GM10266 (cell line): ENCODE results near the gene ABI3BP.

Experiments used
- DNase-seq: peaks from one replicate; pipeline ENCODE4 v3.0.0; 2012; ENCODE audit errors: extremely low spot score
- CTCF ChIP-seq: IDR thresholded peaks from 2 replicates; pipeline ENCODE4 v1.5.1; 2012; ENCODE audit warnings: mild to moderate bottlenecking, low read depth; ENCODE audit not compliant: control insufficient read depth, insufficient read depth; ENCODE audit errors: missing control alignments

The ABI3BP gene

GRCh38 chr3:100993309-100993708 lies at the start of gene ABI3BP:
TSS of gene ABI3BP (minus strand) at chr3:100993421. CDS start at chr3:100993384, 37 bp downstream.
- no peak for DNase-seq
- TF ChIP-seq CTCF: no peak

- no peak for DNase-seq
- TF ChIP-seq CTCF: no peak
Observed at GRCh38 chr3:101039285-101039684, 46.1 kb upstream of the ABI3BP start.

GRCh38 chr3:101038880-101039279 lies 45.7 kb upstream of the ABI3BP start:
- no peak for TF ChIP-seq CTCF
- DNase-seq: no peak

GRCh38 chr3:101038393-101038792 lies 45.2 kb upstream of the ABI3BP start:
- TF ChIP-seq CTCF: no peak
- no peak for DNase-seq

GRCh38 chr3:101037613-101038012 lies 44.4 kb upstream of the ABI3BP start:
- no peak for DNase-seq
- TF ChIP-seq CTCF: no peak

GRCh38 chr3:101036676-101037075 lies 43.5 kb upstream of the ABI3BP start:
- no peak for TF ChIP-seq CTCF
- no peak for DNase-seq

GRCh38 chr3:101036213-101036618 lies 43.0 kb upstream of the ABI3BP start:
- TF ChIP-seq CTCF: no peak
- no peak for DNase-seq
